Measurements from ENCODE around the gene ACAT1.

- TF ChIP-seq FOXK1 (CRISPR knock-in tag; IDR thresholded peaks at IDR 0.05) (no peak), SOX15 (CRISPR knock-in tag; IDR thresholded peaks at IDR 0.05) (no peak), CTCF (IDR thresholded peaks at IDR 0.05) (no peak), NR2C2 (CRISPR knock-in tag; IDR thresholded peaks at IDR 0.05) (no peak), E2F4 (CRISPR knock-in tag; IDR thresholded peaks at IDR 0.05; ENCODE audit: borderline replicate concordance, low read depth) (no peak)
These were observed 46.3 kb downstream of the ACAT1 start for GRCh38 chr11:108167624-108168023.
